Activated CD8-positive, alpha-beta memory T cell treated with anti-CD3 and anti-CD28 coated beads for 36 hours (primary cell): ENCODE data around the gene MAP6D1. TPM values are rescaled to one million over a fixed set of nuclear protein-coding genes. Genes with fewer than 3 reads are reported as not detected.
"Not testable (repeated sequence)": the region's sequence is repeated elsewhere in the genome, so short reads cannot be mapped to it uniquely, and the experiment has no call there.

Experiments
- CTCF ChIA-PET: fragments of 350-600 bp; sonication (Branson Sonifier 250); formaldehyde crosslinking; loops from one replicate; lab custom pipeline; 2021; ENCODE audit warnings: antibody characterized with exemption; lab: Charles Lee
- POLR2A ChIA-PET: fragments of 350-600 bp; sonication (Branson Sonifier 250); formaldehyde crosslinking; loops from one replicate; lab custom pipeline; 2021; ENCODE audit warnings: antibody characterized with exemption; lab: Charles Lee
- total RNA-seq, 2 experiments: library from RNA; stranded (reverse); gene quantifications; one replicate each; pipeline ENCODE4 v1.2.3, GENCODE V29; 2021

MAP6D1 gene
- total RNA-seq, 2 experiments from 2014 or later, result 3.3 to 4.0 TPM

DNA sequence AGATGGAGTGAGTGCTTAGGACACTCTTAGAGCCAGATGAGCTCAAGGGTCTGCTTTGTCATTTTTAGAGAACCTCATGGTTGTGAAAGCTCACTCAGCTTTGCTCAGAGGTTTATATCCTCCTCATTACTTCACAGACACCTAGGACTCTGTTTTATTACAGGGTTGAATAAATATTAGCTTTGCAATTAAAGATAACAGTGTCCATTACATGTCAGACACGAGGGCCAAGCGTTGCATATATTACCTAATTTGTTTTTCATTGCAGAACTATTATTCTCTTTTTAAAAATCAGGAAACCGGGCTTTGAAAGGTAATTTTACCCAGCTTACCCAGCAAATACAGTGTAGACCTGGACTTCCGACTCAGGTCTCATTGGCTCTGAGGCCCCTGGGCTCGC is 16.1 kb downstream of the MAP6D1 start:
- ChIA-PET CTCF (no interaction called here), POLR2A (no interaction called here)

DNA sequence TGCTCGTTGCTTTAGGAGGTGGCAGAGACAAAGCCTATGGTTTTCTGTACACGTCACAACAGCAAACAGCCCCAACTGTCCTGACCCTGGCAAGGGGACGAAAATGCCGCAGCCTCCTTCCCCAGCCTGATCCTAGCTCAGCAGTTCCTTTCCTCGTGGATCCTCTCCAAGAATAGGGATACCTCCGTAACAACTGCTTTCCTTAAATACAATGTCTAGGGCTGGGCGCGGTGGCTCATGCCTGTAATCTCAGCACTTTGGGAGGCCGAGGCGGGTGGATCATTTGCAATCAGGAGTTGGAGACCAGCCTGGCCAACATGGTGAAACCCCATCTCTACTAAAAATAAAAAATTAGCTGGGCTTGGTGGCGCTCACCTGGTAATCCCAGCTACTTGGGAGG is 17.0 kb downstream of the MAP6D1 start:
- ChIA-PET POLR2A (no interaction called here), CTCF (interaction anchor here (0.6 kb wide), 1 partner anchor 100 kb away, joined by 3 read pairs; no protein-coding TSS in a partner anchor)

GRCh38 chr3:183807881-183808280 is 17.5 kb downstream of the MAP6D1 start:
- CTCF ChIA-PET, result interaction anchor here (0.6 kb wide), 1 partner anchor 99 kb away, joined by 3 read pairs; no protein-coding TSS in a partner anchor
- POLR2A ChIA-PET, result no interaction called here

- ChIA-PET CTCF (no interaction called here), POLR2A (no interaction called here)
Observed at GRCh38 chr3:183807209-183807728, 18.1 kb downstream of the MAP6D1 start.

GRCh38 chr3:183802989-183803388 is 22.4 kb downstream of the MAP6D1 start:
- ChIA-PET POLR2A (no interaction called here), CTCF (interaction anchor here (0.6 kb wide), 1 partner anchor 687 kb away, joined by 3 read pairs; no protein-coding TSS in a partner anchor)

DNA sequence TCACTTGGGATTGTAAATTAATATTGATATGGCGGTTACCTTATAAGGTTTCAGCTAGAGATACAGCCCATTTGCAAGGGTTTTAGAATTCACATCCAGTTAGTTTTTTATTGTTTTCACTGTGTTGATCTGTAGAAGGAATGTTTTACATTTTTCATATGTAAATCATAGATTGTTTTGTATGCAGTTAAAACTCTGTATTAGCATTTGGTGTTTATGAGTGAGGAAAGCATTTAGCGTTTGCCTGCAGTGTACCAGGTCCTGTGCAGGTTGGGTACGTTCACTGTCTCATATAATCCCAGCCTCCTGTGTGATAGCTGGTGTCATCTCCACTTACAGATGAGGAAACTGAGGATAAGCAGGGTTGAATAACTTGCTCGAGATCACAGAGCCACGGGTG is 23.8 kb downstream of the MAP6D1 start:
- ChIA-PET CTCF (no interaction called here), POLR2A (no interaction called here)

DNA sequence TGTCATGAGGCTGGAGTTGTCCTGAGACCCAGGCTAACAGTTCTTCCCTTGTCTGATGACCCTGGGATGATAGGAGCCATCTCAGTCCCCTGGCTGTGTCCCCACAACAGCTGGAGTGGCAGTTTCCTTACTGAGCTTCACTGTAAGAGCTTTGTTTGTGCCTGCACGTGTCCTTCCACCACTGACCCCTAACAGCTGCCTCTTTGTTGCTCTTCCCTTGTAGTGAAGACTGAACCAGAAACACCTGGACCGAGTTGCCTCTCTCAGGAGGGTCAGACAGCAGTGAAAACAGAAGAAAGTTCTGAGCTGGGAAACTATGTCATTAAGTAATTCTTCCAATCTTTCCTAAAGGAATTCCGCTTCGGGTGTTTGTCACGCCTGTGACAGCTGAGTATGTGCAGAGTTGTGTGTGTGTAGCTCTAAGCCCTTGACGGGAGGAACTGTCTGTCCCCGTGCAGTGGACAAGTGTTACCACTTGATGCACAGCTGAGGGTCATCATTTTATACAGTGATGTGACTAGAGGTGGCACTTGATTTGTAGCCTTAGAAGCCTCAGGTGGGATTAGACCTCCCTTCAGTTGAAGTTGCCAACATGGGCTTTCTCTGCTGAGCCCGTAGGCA is 25.0 kb downstream of the MAP6D1 start:
- POLR2A ChIA-PET, result no interaction called here
- CTCF ChIA-PET, result interaction anchor here (0.7 kb wide), 1 partner anchor 130 kb away, joined by 5 read pairs; no protein-coding TSS in a partner anchor

GRCh38 chr3:183799461-183799860 is 25.9 kb downstream of the MAP6D1 start:
- POLR2A ChIA-PET, result interaction anchor here (0.5 kb wide), 1 partner anchor 16 kb away, joined by 3 read pairs; no protein-coding TSS in a partner anchor

GRCh38 chr3:183797996-183798395 is 27.4 kb downstream of the MAP6D1 start:
- ChIA-PET CTCF (no interaction called here), POLR2A (no interaction called here)

More at GRCh38 chr3:183799461-183799860, 25.9 kb downstream of the MAP6D1 start:
- CTCF ChIA-PET, result interaction anchor here (0.7 kb wide), 1 partner anchor 129 kb away, joined by 5 read pairs; no protein-coding TSS in a partner anchor

DNA sequence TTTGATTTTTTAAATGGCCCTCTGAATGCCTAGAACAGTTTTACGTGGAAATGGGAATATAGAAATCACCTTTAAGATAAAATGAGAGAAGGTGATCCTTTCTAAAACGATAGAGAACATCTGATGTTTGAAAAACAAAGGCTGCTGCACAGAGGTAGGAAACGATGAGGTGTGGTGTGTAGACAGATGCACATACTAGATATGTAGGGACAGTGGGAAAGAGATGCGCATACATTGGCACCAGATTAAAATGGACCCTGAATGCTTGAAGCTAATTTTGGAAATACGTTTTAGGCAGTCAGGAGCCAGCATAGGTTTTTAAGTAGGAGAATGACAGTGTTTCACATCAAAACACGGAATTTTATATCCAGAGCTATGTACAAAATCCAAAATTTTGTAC is 29.0 kb downstream of the MAP6D1 start:
- CTCF ChIA-PET, result no interaction called here

DNA sequence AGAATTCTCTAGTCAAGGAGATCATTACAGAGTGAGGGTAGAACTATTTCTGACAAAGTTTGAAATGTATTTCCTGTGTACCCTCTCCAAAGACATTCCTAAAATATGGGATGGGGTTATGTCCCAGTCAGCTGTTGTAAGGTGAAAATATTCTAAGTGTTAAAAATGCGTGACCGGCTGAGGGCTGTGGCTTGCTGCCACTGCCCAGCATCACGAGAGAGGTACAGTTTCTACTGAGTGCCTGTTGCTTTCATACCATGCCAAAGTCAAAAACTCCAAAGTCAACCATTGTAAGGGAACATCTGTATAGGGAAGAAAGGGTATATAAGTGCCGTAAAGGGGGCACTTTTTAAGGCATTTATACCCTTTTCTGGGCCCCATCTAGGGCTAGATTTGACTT is 30.9 kb downstream of the MAP6D1 start:
- CTCF ChIA-PET, result no interaction called here
- POLR2A ChIA-PET, result no interaction called here

More for the DNA sequence above, 29.0 kb downstream of the MAP6D1 start:
- POLR2A ChIA-PET, result no interaction called here

DNA sequence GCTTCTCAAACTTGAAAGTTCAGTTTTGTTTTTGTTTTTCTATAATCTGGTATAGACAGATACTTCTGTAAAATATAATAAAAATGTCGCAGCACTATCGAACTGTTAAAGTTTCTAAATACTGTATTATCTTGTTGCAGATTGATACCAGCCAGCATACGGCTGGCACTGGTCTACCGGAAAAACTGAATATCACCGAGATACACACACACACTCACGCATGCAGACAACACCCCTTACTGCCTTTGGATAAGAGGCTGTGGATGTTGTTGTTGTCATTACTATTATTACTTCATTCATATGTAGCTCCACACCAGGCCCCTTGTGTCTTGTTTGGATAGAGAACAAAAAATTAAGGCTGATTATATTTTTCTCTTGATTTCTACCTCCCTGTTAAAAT is 32.4 kb downstream of the MAP6D1 start:
- CTCF ChIA-PET, result no interaction called here
- POLR2A ChIA-PET, result no interaction called here

GRCh38 chr3:183790700-183791099 is 34.7 kb downstream of the MAP6D1 start:
- CTCF ChIA-PET, result no interaction called here
- POLR2A ChIA-PET, result no interaction called here

GRCh38 chr3:183789826-183790225 is 35.6 kb downstream of the MAP6D1 start:
- POLR2A ChIA-PET, result no interaction called here
- CTCF ChIA-PET, result no interaction called here

DNA sequence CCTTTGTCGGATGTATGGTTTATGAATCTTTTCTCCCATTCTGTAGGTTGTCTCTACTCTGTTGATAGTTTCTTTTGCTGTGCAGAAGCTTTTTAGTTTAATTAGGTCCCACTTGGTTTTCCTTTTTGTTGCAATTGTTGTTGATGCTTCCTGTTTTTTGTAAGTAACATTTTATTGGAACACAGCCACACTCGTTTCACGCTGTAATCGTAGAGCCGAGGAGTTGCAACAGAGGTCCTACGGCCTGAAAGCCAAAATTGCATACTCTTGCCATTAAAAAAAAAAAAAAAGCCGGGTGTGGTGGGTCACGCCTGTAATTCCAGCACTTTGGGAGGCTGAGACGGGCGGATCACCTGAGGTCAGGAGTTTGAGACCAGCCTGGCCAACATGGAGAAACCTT is 40.9 kb downstream of the MAP6D1 start:
- CTCF ChIA-PET, POLR2A ChIA-PET: not testable (repeated sequence)

GRCh38 chr3:183782576-183783276 is 42.7 kb downstream of the MAP6D1 start:
- ChIA-PET CTCF (no interaction called here), POLR2A (no interaction called here)

DNA sequence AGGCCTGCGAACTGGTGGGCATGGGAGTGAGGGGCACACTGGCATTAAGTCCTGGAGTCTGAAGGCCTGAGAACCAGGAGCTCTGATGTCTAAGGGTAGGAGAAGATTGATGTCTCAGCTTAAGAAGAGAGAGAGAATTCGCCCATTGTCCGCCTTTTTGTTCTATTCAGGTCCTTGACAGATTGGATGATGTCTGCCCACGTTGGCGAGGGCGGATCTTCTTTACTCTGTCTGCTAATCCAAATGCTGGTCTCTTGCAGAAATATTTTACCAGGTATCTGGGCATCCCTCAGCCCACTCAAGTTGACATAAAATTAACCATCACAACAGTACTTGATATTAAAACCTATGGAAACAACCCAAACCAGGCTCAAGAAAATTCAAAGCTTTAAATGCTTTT is 44.1 kb downstream of the MAP6D1 start:
- ChIA-PET POLR2A (interaction anchor here (0.5 kb wide), 1 partner anchor 351 kb away, joined by 4 read pairs; no protein-coding TSS in a partner anchor), CTCF (interaction anchor here (1.0 kb wide), 1 partner anchor 14 kb away, joined by 4 read pairs; no protein-coding TSS in a partner anchor)

DNA sequence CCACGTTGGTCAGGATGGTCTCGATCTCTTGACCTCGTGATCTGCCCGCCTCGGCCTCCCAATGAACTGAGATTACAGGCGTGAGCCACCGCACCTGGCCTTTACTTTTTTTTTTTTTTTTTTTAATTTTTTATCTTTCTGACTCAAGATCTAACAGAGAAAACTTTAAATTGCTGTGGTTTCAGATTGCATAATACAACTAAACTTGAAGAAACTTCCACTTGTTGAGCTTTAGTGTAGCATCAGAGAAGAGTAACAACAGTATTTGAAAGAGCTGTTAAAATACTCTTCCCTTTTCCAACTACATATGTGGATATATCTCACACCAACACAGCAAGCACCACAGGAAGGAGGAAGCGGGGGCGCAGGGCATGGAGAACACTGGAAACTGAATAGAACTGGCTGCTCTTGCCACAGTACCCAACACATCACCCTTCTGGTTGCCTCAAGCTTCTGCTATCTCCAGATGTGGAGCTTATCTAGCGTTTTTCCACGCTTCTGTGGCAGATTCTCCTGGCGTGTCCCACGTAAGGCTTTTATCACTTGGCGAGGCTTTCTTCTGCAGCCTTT is 45.4 kb downstream of the MAP6D1 start:
- ChIA-PET CTCF (interaction anchor here (0.6 to 0.7 kb wide), 3 partner anchors 18 to 424 kb away, joined by 3 read pairs; no protein-coding TSS in a partner anchor), POLR2A (interaction anchor here (0.7 kb wide), 1 partner anchor 24 kb away, joined by 4 read pairs; no protein-coding TSS in a partner anchor)

GRCh38 chr3:183777016-183777618 is 48.3 kb downstream of the MAP6D1 start:
- ChIA-PET CTCF (interaction anchor here (0.9 kb wide), 1 partner anchor 10 kb away, joined by 3 read pairs; no protein-coding TSS in a partner anchor), POLR2A (no interaction called here)
